Adrenal gland (tissue), 12 donors: ENCODE data around the gene PARD3B. TPM values are rescaled to one million over a fixed set of nuclear protein-coding genes. Genes with fewer than 3 reads are reported as not detected.

Source experiments
- DNase-seq, 7 donors: peaks; one replicate each; pipeline ENCODE4 v3.0.0-alpha.2; 2019 to 2020
- H3K27ac ChIP-seq, 5 donors: fragments of 200-600 bp; sonication (generic) in 4 of 5; 1 replicate in 3 of 5; 2 replicates in 2 of 5; pipeline versions ENCODE4 v1.5.1 to v1.8.0; 2016 to 2020; ENCODE audit warnings: mild to moderate bottlenecking in 1 of 5
- H3K27me3 ChIP-seq: fragments of 200-600 bp; 2 replicates; pipeline ENCODE4 v1.8.0; 2021
- H3K36me3 ChIP-seq, 2 donors: fragments of 200-600 bp; replicated peaks in 1 of 2; 1 replicate in 1 of 2; 2 replicates in 1 of 2; pipeline versions ENCODE4 v1.5.1 to v1.8.0; 2018 to 2022
- H3K4me1 ChIP-seq, 2 donors: fragments of 200-600 bp; replicated peaks in 1 of 2; 1 replicate in 1 of 2; 2 replicates in 1 of 2; pipeline versions ENCODE4 v1.5.1 to v1.8.0; 2018 to 2021
- H3K4me3 ChIP-seq, 4 donors: fragments of 200-600 bp; sonication (generic) in 3 of 4; one replicate each; pipeline ENCODE4 v1.5.1; 2016 to 2018
- H3K9me3 ChIP-seq, 3 donors: fragments of 200-600 bp; sonication (generic) in 1 of 3; replicated peaks in 1 of 3; 1 replicate in 2 of 3; 2 replicates in 1 of 3; pipeline versions ENCODE4 v1.5.1 to v1.8.0; 2016 to 2021
- POLR2A ChIP-seq, 2 donors: fragments of 450-650 bp; IDR thresholded peaks; one replicate each; pipeline ENCODE4 v1.6.1; 2017; ENCODE audit warnings: antibody characterized with exemption in 2 of 2, mild to moderate bottlenecking in 2 of 2, moderate library complexity in 1 of 2
- WGBS, 4 donors: extraction: QIAGEN DNeasy Blood & Tissue Kit in 2 of 4; methylation state at CpG; one replicate each; pipeline versions ENCODE4 v1.1.5 to v1.1.7; 2013 to 2017; 5-methylcytosine and 5-hydroxymethylcytosine counted together
- intact Hi-C, 2 donors: fragments of 100-400 bp; cut with DNase I; formaldehyde crosslinking; loops; one replicate each; pipeline versions ENCODE4 v1.14.1 to v1.15.0; 2022 to 2023
- polyA plus RNA-seq, 3 donors: library from polyadenylated mRNA; stranded (reverse); fragments of 200-250 nt in 2 of 3; fragments of 350-450 nt in 1 of 3; fragmentation: Illumina TruSeq in 1 of 3; extraction: RNeasy Lipid Tissue Mini Kit (QIAGEN cat#74804) in 1 of 3; gene quantifications; one replicate each; pipeline ENCODE4 v1.2.3, GENCODE V29; 2013 to 2014
- total RNA-seq, 9 donors: library from RNA; depleted of rRNA in 4 of 9; stranded (reverse); fragments of >200 nt in 4 of 9; fragments of 120-200 nt in 1 of 9; fragmentation: NEBNext Ultra II Directional in 1 of 9; extraction: Animal tissue kit (Norgen Biotek cat#: 25700) in 1 of 9; gene quantifications; one replicate each; pipeline versions ENCODE4 v1.1.0 to v1.2.4, GENCODE V29; 2013 to 2023
- TF ChIP-seq, protein P1 (sequence below), 6 experiments: fragments of 450-650 bp in 4 of 6; fragments of 200-600 bp in 2 of 6; sonication (generic) in 1 of 6; IDR thresholded peaks; 1 replicate in 5 of 6; 2 replicates in 1 of 6; pipeline versions ENCODE4 v1.5.1 to v1.8.0; 2016 to 2021; ENCODE audit warnings: antibody characterized with exemption in 6 of 6, mild to moderate bottlenecking in 2 of 6, moderate library complexity in 1 of 6
- donor health status: healthy with polysubstance abuse.
- donor health status: Bipolar disorder and iron deficiency.
- donor health status: DM: yes; HTN: yes; CAD: no.
- donor health status: DM: no; HTN: no; CAD: no.
- donor health status: DM: no; HTN: no; CAD: no.
- donor health status: DM: yes; HTN: yes; CAD: no.

Gene PARD3B
- total and polyA plus RNA-seq, 12 donors: 1.9 to 20.4 (median 9.5) TPM

DNA sequence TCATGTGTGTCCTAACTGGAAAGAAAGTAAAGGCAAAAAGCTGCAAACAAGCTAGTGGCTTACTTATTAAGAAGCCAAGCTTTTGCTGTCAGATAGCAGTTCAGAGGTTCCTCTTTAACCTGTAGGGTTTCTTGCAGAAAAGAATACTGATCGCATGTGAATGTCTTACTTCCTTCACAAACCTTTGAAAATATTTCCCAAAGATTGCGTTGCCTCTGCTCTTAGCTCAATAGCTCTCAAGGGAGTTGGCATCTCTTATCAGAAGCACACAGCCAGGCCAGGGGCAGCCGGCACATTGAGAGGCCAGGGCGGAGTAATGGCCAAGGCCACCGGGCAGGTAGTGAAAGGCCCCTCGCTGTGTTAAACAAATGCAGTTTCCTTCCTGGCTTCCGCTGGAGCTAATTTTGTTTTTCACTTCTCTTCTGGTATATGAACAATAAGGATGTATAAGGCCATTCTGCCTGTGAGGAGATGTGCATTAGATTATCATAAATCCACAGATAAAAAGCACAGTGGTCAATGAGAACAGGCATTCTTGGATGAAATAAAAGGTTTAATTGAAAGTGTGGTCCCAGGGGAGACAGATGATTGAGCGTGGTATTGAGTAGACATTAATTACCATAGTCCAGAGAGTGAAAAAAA is 594.7 kb downstream of the PARD3B start:
- Histone ChIP-seq H3K9me3 (no peaks in the 10 kb centered on the region), H3K27ac (no peak overlapping the region), H3K4me3 (no peak overlapping the region), H3K4me1 (peaks cover 0 to 8% of the 10 kb centered on the region in 2 donors), H3K27me3 (no peaks in the 10 kb centered on the region), H3K36me3 (no peaks in the 10 kb centered on the region)
- intact Hi-C loops: no loop called here
- peak; percentile 19 to 69 (median 32) for DNase-seq
- TF ChIP-seq, protein P1, sequence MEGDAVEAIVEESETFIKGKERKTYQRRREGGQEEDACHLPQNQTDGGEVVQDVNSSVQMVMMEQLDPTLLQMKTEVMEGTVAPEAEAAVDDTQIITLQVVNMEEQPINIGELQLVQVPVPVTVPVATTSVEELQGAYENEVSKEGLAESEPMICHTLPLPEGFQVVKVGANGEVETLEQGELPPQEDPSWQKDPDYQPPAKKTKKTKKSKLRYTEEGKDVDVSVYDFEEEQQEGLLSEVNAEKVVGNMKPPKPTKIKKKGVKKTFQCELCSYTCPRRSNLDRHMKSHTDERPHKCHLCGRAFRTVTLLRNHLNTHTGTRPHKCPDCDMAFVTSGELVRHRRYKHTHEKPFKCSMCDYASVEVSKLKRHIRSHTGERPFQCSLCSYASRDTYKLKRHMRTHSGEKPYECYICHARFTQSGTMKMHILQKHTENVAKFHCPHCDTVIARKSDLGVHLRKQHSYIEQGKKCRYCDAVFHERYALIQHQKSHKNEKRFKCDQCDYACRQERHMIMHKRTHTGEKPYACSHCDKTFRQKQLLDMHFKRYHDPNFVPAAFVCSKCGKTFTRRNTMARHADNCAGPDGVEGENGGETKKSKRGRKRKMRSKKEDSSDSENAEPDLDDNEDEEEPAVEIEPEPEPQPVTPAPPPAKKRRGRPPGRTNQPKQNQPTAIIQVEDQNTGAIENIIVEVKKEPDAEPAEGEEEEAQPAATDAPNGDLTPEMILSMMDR (IDR thresholded peaks at IDR 0.05): no peak
- TF ChIP-seq POLR2A (IDR thresholded peaks at IDR 0.05): no peak
- WGBS, 4 donors: 35 to 52% (median 46%) methylated on average over 8 of the region's 8 CpGs

DNA sequence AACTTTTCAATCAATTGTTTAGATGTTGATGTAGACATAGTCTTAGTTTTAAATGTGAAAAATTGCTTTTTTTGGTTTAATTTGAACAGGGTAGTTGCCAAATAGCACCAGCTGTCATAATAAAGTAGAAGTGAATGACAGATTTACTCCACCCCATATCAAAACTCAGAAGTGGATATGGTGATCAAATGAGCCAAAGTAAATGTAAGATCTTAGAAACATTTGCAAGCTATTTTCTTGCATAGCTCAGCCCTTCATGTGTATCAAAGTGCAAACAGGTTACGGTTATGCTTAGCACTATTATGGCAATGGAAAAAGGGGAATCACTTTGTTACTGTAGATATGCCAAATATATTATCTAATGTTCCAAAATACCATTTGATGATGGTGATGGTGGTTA is 596.1 kb downstream of the PARD3B start:
- Histone ChIP-seq H3K27ac (no peak overlapping the region), H3K36me3 (no peaks in the 10 kb centered on the region), H3K9me3 (no peaks in the 10 kb centered on the region), H3K27me3 (no peaks in the 10 kb centered on the region), H3K4me1 (peaks cover 0 to 8% of the 10 kb centered on the region in 2 donors), H3K4me3 (no peak overlapping the region)
- TF ChIP-seq POLR2A (IDR thresholded peaks at IDR 0.05): no peak
- TF ChIP-seq, protein P1 (IDR thresholded peaks at IDR 0.05): no peak
- WGBS, 4 donors: 91 to 99% (median 94%) methylated on average over 1 of the region's 1 CpG
- DNase-seq: no peak
- intact Hi-C loops: no loop called here

DNA sequence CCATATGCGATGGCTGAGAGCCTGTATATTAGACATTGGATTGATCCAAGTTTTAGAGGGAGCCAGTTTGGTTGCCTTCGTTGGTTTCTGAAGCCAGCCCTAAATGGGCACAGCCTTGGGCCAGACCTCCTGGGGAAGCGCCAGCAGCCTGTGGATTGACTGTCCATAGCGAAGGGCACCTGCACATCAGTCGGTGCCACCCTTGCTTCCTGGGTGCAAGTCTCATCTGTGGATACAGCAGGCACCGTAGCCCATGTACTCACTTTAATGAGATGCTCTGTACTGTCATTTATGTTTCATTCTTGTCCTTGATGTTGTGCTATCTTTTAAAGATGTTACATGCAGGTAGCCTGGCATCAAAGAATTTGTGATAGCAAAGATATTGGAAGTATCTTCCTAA is 600.6 kb downstream of the PARD3B start:
- H3K36me3 ChIP-seq: no peaks in the 10 kb centered on the region

DNA sequence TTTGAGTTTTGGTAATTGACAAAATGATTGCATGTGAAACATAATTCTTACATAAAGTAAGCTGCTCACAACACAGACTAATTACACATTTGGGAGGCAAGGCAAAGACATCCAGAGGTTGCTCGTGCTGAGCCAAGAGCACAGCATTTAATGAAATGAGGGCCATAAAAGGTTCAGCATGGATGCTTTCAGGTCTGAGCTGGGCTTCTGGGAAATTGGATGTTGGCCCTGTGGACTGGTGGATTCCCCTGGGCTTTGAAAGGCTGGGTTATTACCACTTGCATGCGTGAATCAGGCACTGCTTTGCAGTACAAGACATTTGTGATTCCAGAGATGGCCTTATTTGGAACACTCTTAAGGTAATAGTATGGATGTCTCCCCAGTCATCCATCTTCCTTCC is 603.5 kb downstream of the PARD3B start:
- H3K4me3 ChIP-seq: no peak overlapping the region
- WGBS, 4 donors: 82 to 91% (median 89%) methylated on average over 2 of the region's 2 CpGs
- no peak for DNase-seq
- H3K27me3 ChIP-seq: no peaks in the 10 kb centered on the region
- TF ChIP-seq, protein P1 (IDR thresholded peaks at IDR 0.05): no peak
- TF ChIP-seq POLR2A (IDR thresholded peaks at IDR 0.05): no peak
- intact Hi-C loops: no loop called here
- no peak overlapping the region for H3K27ac ChIP-seq
- no peaks in the 10 kb centered on the region for H3K4me1 ChIP-seq
- no peaks in the 10 kb centered on the region for H3K36me3 ChIP-seq
- no peaks in the 10 kb centered on the region for H3K9me3 ChIP-seq

More for the DNA sequence above, 600.6 kb downstream of the PARD3B start:
- TF ChIP-seq, protein P1 (IDR thresholded peaks at IDR 0.05): no peak
- TF ChIP-seq POLR2A (IDR thresholded peaks at IDR 0.05): no peak
- Histone ChIP-seq H3K9me3 (no peaks in the 10 kb centered on the region), H3K27me3 (no peaks in the 10 kb centered on the region), H3K27ac (no peak overlapping the region), H3K4me1 (no peaks in the 10 kb centered on the region), H3K4me3 (no peak overlapping the region)
- intact Hi-C loops: no loop called here
- DNase-seq: no peak
- 95 to 98% (median 96%) methylated on average over 6 of the region's 6 CpGs for WGBS, 4 donors
